GM18951 (cell line): ENCODE results near the gene VWA5B1.

ENCODE experiments used
- POLR2A ChIP-seq: IDR thresholded peaks from 4 replicates; pipeline ENCODE4 v1.6.1; 2011; ENCODE audit warnings: mild to moderate bottlenecking; ENCODE audit not compliant: insufficient read length, insufficient read depth; ENCODE audit errors: extremely low read depth
- in situ Hi-C: fragments of 300-500 bp; cut with MboI; formaldehyde crosslinking; loops from one replicate; pipeline ENCODE4 v1.12.0; 2022; ENCODE audit warnings: low sequenced_read_pairs, mixed read lengths, inconsistent platforms; ENCODE audit not compliant: unreplicated experiment

VWA5B1 gene

GRCh38 chr1:20355101-20355827 is 64.6 kb downstream of the VWA5B1 start:
- in situ Hi-C loops: no loop called here

GRCh38 chr1:20355828-20356735 is 65.4 kb downstream of the VWA5B1 start:
- in situ Hi-C loops: no loop called here
- TF ChIP-seq POLR2A: no peak

More at GRCh38 chr1:20355101-20355827, 64.6 kb downstream of the VWA5B1 start:
- no peak for TF ChIP-seq POLR2A

GRCh38 chr1:20356850-20357459 is 66.3 kb downstream of the VWA5B1 start:
- no peak for TF ChIP-seq POLR2A
- in situ Hi-C loops: no loop called here

- in situ Hi-C loops: no loop called here
- no peak for TF ChIP-seq POLR2A
Observed at GRCh38 chr1:20357796-20358195, 67.1 kb downstream of the VWA5B1 start.

GRCh38 chr1:20358761-20359263 is 68.1 kb downstream of the VWA5B1 start:
- TF ChIP-seq POLR2A: no peak
- in situ Hi-C loops: no loop called here

- no peak for TF ChIP-seq POLR2A
- in situ Hi-C loops: no loop called here
Observed at GRCh38 chr1:20359451-20360330, 69.0 kb downstream of the VWA5B1 start.

GRCh38 chr1:20361401-20361800 is 70.7 kb downstream of the VWA5B1 start:
- in situ Hi-C loops: no loop called here
- TF ChIP-seq POLR2A: no peak

- no peak for TF ChIP-seq POLR2A
- in situ Hi-C loops: no loop called here
Observed at GRCh38 chr1:20361805-20362381, 71.2 kb downstream of the VWA5B1 start.

GRCh38 chr1:20362856-20363255 is 72.2 kb downstream of the VWA5B1 start:
- in situ Hi-C loops: no loop called here

GRCh38 chr1:20365421-20366055 is 74.9 kb downstream of the VWA5B1 start:
- TF ChIP-seq POLR2A: no peak
- in situ Hi-C loops: no loop called here

More at GRCh38 chr1:20362856-20363255, 72.2 kb downstream of the VWA5B1 start:
- no peak for TF ChIP-seq POLR2A

- in situ Hi-C loops: no loop called here
- TF ChIP-seq POLR2A: no peak
Observed at GRCh38 chr1:20366056-20366462, 75.4 kb downstream of the VWA5B1 start.
